ENCODE measurements around the gene COPA. TPM values are rescaled to one million over a fixed set of nuclear protein-coding genes. Genes with fewer than 3 reads are reported as not detected.

The COPA gene
- total RNA-seq, 1 donor from 2014 or later: 180 TPM

- no peak for DNase-seq (ENCODE audit: low spot score in 2 of 2, unreplicated experiment in 2 of 2)
- Mint-ChIP-seq H3K27me3 (ENCODE audit: low read depth) (no peaks in the 10 kb centered on the region), H3K9me3 (no peaks in the 10 kb centered on the region), H3K27ac (no peak overlapping the region), H3K4me3 (no peak overlapping the region), H3K4me1 (peaks cover 8% of the 10 kb centered on the region), H3K36me3 (peaks cover 32% of the 10 kb centered on the region)
- no peak for TF ChIP-seq CTCF (IDR thresholded peaks at IDR 0.05; ENCODE audit: unreplicated experiment)
Measured at GRCh38 chr1:160361199-160361598, 18.1 kb upstream of the COPA start.

- no peak overlapping the region for H3K4me3 Mint-ChIP-seq
- H3K36me3 Mint-ChIP-seq: peaks cover 37% of the 10 kb centered on the region
- no peaks in the 10 kb centered on the region for H3K27me3 Mint-ChIP-seq (ENCODE audit: low read depth)
- peaks cover 8% of the 10 kb centered on the region for H3K4me1 Mint-ChIP-seq
- no peak for DNase-seq (ENCODE audit: low spot score in 2 of 2, unreplicated experiment in 2 of 2)
- no peak overlapping the region for H3K27ac Mint-ChIP-seq
- TF ChIP-seq CTCF (IDR thresholded peaks at IDR 0.05; ENCODE audit: unreplicated experiment): no peak
- no peaks in the 10 kb centered on the region for H3K9me3 Mint-ChIP-seq
Measured at GRCh38 chr1:160360227-160360695, 17.2 kb upstream of the COPA start.

GRCh38 chr1:160359559-160360226 is 16.6 kb upstream of the COPA start:
- no peaks in the 10 kb centered on the region for H3K27me3 Mint-ChIP-seq (ENCODE audit: low read depth)
- H3K36me3 Mint-ChIP-seq: peaks cover 40% of the 10 kb centered on the region
- peaks cover 8% of the 10 kb centered on the region for H3K4me1 Mint-ChIP-seq
- H3K9me3 Mint-ChIP-seq: no peaks in the 10 kb centered on the region
- H3K4me3 Mint-ChIP-seq: no peak overlapping the region
- no peak for DNase-seq (ENCODE audit: low spot score in 2 of 2, unreplicated experiment in 2 of 2)
- no peak overlapping the region for H3K27ac Mint-ChIP-seq
- TF ChIP-seq CTCF (IDR thresholded peaks at IDR 0.05; ENCODE audit: unreplicated experiment): no peak

GRCh38 chr1:160358073-160358472 is 15.0 kb upstream of the COPA start:
- no peak for TF ChIP-seq CTCF (IDR thresholded peaks at IDR 0.05; ENCODE audit: unreplicated experiment)
- H3K9me3 Mint-ChIP-seq: no peaks in the 10 kb centered on the region
- H3K36me3 Mint-ChIP-seq: peaks cover 48% of the 10 kb centered on the region
- H3K27me3 Mint-ChIP-seq (ENCODE audit: low read depth): no peaks in the 10 kb centered on the region
- peaks cover 8% of the 10 kb centered on the region for H3K4me1 Mint-ChIP-seq
- no peak for DNase-seq (ENCODE audit: low spot score in 2 of 2, unreplicated experiment in 2 of 2)
- no peak overlapping the region for H3K4me3 Mint-ChIP-seq
- H3K27ac Mint-ChIP-seq: no peak overlapping the region

- H3K4me3 Mint-ChIP-seq: no peak overlapping the region
- peaks cover 52% of the 10 kb centered on the region for H3K36me3 Mint-ChIP-seq
- H3K4me1 Mint-ChIP-seq: peaks cover 5% of the 10 kb centered on the region
- no peaks in the 10 kb centered on the region for H3K9me3 Mint-ChIP-seq
- no peak overlapping the region for H3K27ac Mint-ChIP-seq
- H3K27me3 Mint-ChIP-seq (ENCODE audit: low read depth): no peaks in the 10 kb centered on the region
- TF ChIP-seq CTCF (IDR thresholded peaks at IDR 0.05; ENCODE audit: unreplicated experiment): no peak
- no peak for DNase-seq (ENCODE audit: low spot score in 2 of 2, unreplicated experiment in 2 of 2)
Measured at GRCh38 chr1:160357286-160358002, 14.4 kb upstream of the COPA start.

Measured in mesothelial cell of epicardium (in vitro differentiated cells).